ENCODE data around the gene HOXA9. TPM values are rescaled to one million over a fixed set of nuclear protein-coding genes. Genes with fewer than 3 reads are reported as not detected.
A peak's percentile ranks its signal among the peaks of the same experiment; 100 is the strongest.

The HOXA9 gene
- total RNA-seq, 1 donor from 2014 or later: 14.5 TPM

DNA sequence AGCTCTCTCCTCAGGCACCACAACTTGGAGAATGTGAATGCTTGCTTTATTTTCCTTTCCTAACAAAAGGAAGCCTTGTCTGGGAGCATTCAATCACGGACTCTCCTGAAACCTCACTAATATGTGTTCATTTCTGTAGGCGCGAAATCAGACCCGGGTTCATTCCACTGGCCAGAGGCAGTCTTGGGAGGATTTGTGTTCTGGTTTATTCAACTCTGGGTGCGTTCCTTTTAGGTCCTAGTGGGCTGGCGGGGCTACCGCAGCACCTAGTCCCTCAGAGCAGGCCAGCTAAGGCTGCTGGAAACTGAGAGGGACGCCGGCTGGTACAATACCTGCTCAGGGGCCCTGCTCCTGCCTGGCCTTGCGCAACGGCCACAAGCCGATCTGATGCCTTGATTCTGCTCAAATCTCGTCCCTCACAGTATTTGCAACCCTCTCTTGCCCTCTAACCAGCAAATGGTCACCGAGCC, 42.3 kb downstream of the HOXA9 start:
- TF ChIP-seq, protein P1, sequence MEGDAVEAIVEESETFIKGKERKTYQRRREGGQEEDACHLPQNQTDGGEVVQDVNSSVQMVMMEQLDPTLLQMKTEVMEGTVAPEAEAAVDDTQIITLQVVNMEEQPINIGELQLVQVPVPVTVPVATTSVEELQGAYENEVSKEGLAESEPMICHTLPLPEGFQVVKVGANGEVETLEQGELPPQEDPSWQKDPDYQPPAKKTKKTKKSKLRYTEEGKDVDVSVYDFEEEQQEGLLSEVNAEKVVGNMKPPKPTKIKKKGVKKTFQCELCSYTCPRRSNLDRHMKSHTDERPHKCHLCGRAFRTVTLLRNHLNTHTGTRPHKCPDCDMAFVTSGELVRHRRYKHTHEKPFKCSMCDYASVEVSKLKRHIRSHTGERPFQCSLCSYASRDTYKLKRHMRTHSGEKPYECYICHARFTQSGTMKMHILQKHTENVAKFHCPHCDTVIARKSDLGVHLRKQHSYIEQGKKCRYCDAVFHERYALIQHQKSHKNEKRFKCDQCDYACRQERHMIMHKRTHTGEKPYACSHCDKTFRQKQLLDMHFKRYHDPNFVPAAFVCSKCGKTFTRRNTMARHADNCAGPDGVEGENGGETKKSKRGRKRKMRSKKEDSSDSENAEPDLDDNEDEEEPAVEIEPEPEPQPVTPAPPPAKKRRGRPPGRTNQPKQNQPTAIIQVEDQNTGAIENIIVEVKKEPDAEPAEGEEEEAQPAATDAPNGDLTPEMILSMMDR (IDR thresholded peaks at IDR 0.05; ENCODE audit: unreplicated experiment): no peak
- peak in 1 of 2 experiments; percentile 49 for DNase-seq (ENCODE audit: low spot score in 2 of 2, unreplicated experiment in 2 of 2)
- no peaks in the 10 kb centered on the region for H3K9me3 Mint-ChIP-seq
- peaks cover 31% of the 10 kb centered on the region for H3K36me3 Mint-ChIP-seq
- H3K4me3 Mint-ChIP-seq: peak overlapping the region; percentile 88
- peak overlapping the region; percentile 100 for H3K27ac Mint-ChIP-seq
- H3K27me3 Mint-ChIP-seq (ENCODE audit: low read depth): no peaks in the 10 kb centered on the region
- H3K4me1 Mint-ChIP-seq: peaks cover 100% of the 10 kb centered on the region

DNA sequence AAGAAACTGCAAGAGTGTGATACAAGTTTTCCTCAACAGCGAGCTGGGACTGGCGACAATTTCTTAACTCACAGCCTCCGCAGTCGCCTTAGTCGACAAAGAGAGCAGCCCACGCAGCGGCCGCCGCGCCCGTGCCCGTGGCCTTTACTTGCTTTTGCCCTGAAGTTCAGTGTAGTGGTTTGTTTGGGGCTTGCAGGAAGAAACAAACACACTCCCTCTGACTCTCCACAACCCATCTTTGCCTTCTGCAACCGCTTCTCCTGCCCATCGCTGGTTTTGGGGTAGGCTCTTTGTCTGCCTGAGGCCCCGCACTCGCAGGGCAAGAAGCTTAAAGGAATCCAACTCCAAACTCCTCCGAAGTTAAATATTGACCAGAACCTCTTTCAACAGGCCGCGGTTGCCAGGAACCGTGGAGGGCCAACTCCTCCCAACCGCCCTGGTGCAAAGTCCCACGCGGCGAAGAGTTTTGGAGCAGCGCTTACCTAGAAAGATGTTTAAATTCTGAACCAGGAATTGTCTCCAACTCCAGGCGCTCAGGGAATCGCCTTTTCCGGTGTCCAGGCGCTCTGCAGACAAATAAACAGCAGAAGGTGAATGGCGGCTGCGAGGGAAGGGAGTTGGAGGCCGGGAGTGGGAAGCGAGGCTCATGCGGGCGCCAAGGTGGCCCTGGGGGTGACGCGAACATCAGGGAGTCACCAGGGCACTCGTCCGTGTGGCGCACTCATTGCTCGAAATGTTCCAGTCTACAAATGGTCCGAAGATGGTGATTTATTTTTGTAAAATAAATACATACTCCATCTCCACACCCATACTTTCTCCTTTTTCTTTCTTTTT, 43.0 kb downstream of the HOXA9 start:
- Mint-ChIP-seq H3K4me1 (peaks cover 99% of the 10 kb centered on the region), H3K4me3 (peak overlapping the region; percentile 88)
- peak in 1 of 2 experiments; percentile 55 for DNase-seq (ENCODE audit: low spot score in 2 of 2, unreplicated experiment in 2 of 2)

DNA sequence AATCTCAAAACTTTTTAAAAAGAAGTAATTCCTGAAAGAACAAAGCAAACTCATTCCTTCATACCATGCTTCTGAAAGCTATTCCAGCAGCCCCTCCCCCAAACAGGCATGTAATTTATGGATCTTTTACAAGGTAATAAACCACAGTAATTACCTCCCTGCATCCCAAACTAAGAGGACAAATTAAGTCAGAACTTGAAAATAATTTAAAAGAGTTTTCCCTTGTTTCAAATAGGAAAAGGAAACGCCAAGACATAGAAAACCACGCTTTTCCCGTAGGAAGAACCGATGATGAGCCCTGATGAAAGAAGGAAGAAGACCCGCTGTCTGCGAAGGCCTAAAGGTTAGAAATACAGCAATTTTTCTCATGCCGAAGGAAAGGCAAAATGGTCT, 43.7 kb downstream of the HOXA9 start:
- Mint-ChIP-seq H3K4me3 (peak overlapping the region; percentile 88), H3K4me1 (peaks cover 97% of the 10 kb centered on the region), H3K27me3 (ENCODE audit: low read depth) (no peaks in the 10 kb centered on the region), H3K27ac (peak overlapping the region; percentile 100), H3K36me3 (peaks cover 29% of the 10 kb centered on the region), H3K9me3 (no peaks in the 10 kb centered on the region)
- no peak for DNase-seq (ENCODE audit: low spot score in 2 of 2, unreplicated experiment in 2 of 2)
- TF ChIP-seq, protein P1 (IDR thresholded peaks at IDR 0.05; ENCODE audit: unreplicated experiment): no peak

More for the DNA sequence above, 43.0 kb downstream of the HOXA9 start:
- Mint-ChIP-seq H3K9me3 (no peaks in the 10 kb centered on the region), H3K27ac (peak overlapping the region; percentile 100), H3K27me3 (ENCODE audit: low read depth) (no peaks in the 10 kb centered on the region), H3K36me3 (peaks cover 29% of the 10 kb centered on the region)
- TF ChIP-seq, protein P1 (IDR thresholded peaks at IDR 0.05; ENCODE audit: unreplicated experiment): no peak

DNA sequence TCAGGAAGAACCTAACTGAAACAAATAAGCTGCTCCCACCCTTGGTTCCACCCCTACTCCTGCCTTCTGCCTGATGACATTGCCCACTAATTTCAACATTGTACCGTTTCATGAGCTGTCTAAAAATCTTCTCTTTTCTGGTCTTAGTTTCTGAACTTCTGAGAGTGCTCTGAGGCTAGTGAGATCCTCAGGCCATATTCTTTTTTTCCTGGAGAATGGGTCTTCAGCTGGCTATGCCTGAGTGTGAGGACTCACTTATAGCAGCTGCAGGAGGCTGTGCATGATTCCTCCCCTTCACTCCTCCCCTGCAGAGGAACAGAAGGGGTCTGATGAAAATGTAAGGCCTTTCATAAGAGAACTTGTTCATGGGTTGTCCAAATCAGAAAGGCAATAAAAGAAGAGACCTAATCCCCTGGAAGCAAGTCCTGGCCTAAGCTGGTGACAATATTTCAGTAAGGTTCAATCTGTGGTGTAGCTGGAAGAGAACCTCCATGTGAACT, 45.9 kb downstream of the HOXA9 start:
- Mint-ChIP-seq H3K36me3 (peaks cover 42% of the 10 kb centered on the region), H3K4me1 (peaks cover 79% of the 10 kb centered on the region), H3K27ac (peak overlapping the region; percentile 100), H3K27me3 (ENCODE audit: low read depth) (no peaks in the 10 kb centered on the region), H3K4me3 (peak overlapping the region; percentile 88), H3K9me3 (no peaks in the 10 kb centered on the region)
- TF ChIP-seq, protein P1 (IDR thresholded peaks at IDR 0.05; ENCODE audit: unreplicated experiment): no peak
- peak in 1 of 2 experiments; percentile 30 for DNase-seq (ENCODE audit: low spot score in 2 of 2, unreplicated experiment in 2 of 2)

DNA sequence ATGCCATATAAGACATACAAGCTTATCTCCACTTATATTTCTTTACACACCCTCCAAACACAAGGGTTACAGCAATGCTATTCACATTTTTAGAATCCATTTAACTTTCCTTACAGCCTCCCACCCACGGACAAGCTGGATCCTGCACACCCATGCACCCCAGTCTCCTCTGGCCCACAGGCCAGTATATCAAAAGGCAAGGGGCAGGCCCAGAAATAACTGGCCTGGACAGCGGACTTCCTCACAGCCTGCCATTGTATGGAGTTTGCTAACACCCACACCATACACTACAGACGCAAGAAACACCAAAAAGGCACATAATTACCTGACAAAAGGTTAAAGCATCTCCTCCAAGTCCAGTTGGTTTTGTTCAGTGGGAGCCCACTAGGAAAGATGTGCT, 46.8 kb downstream of the HOXA9 start:
- Mint-ChIP-seq H3K9me3 (no peaks in the 10 kb centered on the region), H3K4me3 (peak overlapping the region; percentile 88), H3K27me3 (ENCODE audit: low read depth) (no peaks in the 10 kb centered on the region), H3K27ac (peak overlapping the region; percentile 100), H3K36me3 (peaks cover 36% of the 10 kb centered on the region), H3K4me1 (peaks cover 73% of the 10 kb centered on the region)
- TF ChIP-seq, protein P1 (IDR thresholded peaks at IDR 0.05; ENCODE audit: unreplicated experiment): no peak
- peak in 1 of 2 experiments; percentile 44 for DNase-seq (ENCODE audit: low spot score in 2 of 2, unreplicated experiment in 2 of 2)
